A549 (cell line): ENCODE data around the gene RPL28. TPM values are rescaled to one million over a fixed set of nuclear protein-coding genes. Genes with fewer than 3 reads are reported as not detected.
"Not testable (repeated sequence)": the region's sequence is repeated elsewhere in the genome, so short reads cannot be mapped to it uniquely, and the experiment has no call there.

Experiments
- ATAC-seq, 2 experiments: fragments of 200-7000 bp in 1 of 2; fragments of >200 bp in 1 of 2; cut with Nextera tagmentation in 1 of 2; cut with Tn5 transposase in 1 of 2; 3 replicates each; pipeline versions ENCODE4 v1.8.0 to v1.9.1; 2018 to 2020; ENCODE audit warnings: mild to moderate bottlenecking in 1 of 2, moderate library complexity in 1 of 2
- CTCF ChIA-PET: fragments of 300-600 bp; sonication (Branson Sonifier 250); formaldehyde crosslinking; extraction: SDS; loops from one replicate; lab custom pipeline; 2021; ENCODE audit warnings: antibody characterized with exemption, inconsistent platforms; lab: Yijun Ruan, JAX
- POLR2A ChIA-PET: fragments of 350-600 bp; formaldehyde crosslinking; extraction: SDS; loops from one replicate; lab custom pipeline; 2021; ENCODE audit warnings: antibody characterized with exemption, inconsistent platforms; lab: Yijun Ruan, JAX
- DNase-seq, 2 experiments: peaks; one replicate each; pipeline versions ENCODE4 v3.0.0 to v3.0.0-alpha.2; 2011 to 2016; ENCODE audit warnings: low read depth in 1 of 2, low spot score in 1 of 2
- FAIRE-seq: peaks from 2 replicates; lab custom pipeline; 2011; peaks lifted over from hg19 to GRCh38; lab: Jason Lieb, UNC
- H3K27ac ChIP-seq, 2 experiments: fragments of >200 bp; sonication (Bioruptor Twin); formaldehyde crosslinking; 3 replicates each; pipeline ENCODE4 v1.5.1; 2016 to 2017
- H3K4me1 ChIP-seq: fragments of >200 bp; sonication (Bioruptor Twin); formaldehyde crosslinking; 3 replicates; pipeline ENCODE4 v1.6.1; 2016
- H3K4me2 ChIP-seq: fragments of >200 bp; sonication (Bioruptor Twin); formaldehyde crosslinking; 3 replicates; pipeline ENCODE4 v1.6.1; 2016
- H3K4me3 ChIP-seq: fragments of >200 bp; sonication (Bioruptor Twin); formaldehyde crosslinking; 3 replicates; pipeline ENCODE4 v1.5.1; 2016
- H3K9me3 ChIP-seq: fragments of >200 bp; sonication (Bioruptor Twin); formaldehyde crosslinking; 3 replicates; pipeline ENCODE4 v1.6.1; 2016
- BHLHE40 ChIP-seq: IDR thresholded peaks from 2 replicates; pipeline ENCODE4 v1.6.1; 2012; ENCODE audit warnings: low read depth, low read length, inconsistent platforms
- EHF ChIP-seq: fragments of 250-450 bp; sonication (Bioruptor Pico); IDR thresholded peaks from 2 replicates; pipeline ENCODE4 v1.5.0; 2020; ENCODE audit warnings: mild to moderate bottlenecking
- FOSL2 ChIP-seq, 2 experiments: fragments of 450-650 bp in 1 of 2; fragments of >200 bp in 1 of 2; sonication (Bioruptor Twin) in 1 of 2; formaldehyde crosslinking; IDR thresholded peaks; 2 replicates each; pipeline versions ENCODE4 v1.5.0 to v1.6.1; 2016 to 2020; ENCODE audit warnings: mild to moderate bottlenecking in 1 of 2, moderate library complexity in 1 of 2
- HDAC2 ChIP-seq: fragments of 200-600 bp; sonication (generic); IDR thresholded peaks from 2 replicates; pipeline ENCODE4 v1.6.1; 2016
- HES2 ChIP-seq: fragments of >200 bp; sonication (Bioruptor Twin); formaldehyde crosslinking; IDR thresholded peaks from 2 replicates; pipeline ENCODE4 v1.6.1; 2016
- JUN ChIP-seq, 2 experiments: fragments of >200 bp; sonication (Bioruptor Twin); formaldehyde crosslinking; IDR thresholded peaks; 2 replicates in 1 of 2; 3 replicates in 1 of 2; pipeline ENCODE4 v1.6.1; 2016 to 2017
- JUNB ChIP-seq: fragments of >200 bp; sonication (Bioruptor Twin); formaldehyde crosslinking; IDR thresholded peaks from 2 replicates; pipeline ENCODE4 v1.6.1; 2016
- KDM1A ChIP-seq: fragments of 200-600 bp; sonication (generic); IDR thresholded peaks from 2 replicates; pipeline ENCODE4 v1.6.1; 2016; ENCODE audit warnings: low read depth, mild to moderate bottlenecking
- MAFK ChIP-seq: fragments of 450-650 bp; IDR thresholded peaks from 2 replicates; pipeline ENCODE4 v1.6.1; 2014; ENCODE audit not compliant: partially characterized antibody
- MAX ChIP-seq: IDR thresholded peaks from 2 replicates; pipeline ENCODE4 v1.6.1; 2012
- PBX3 ChIP-seq: IDR thresholded peaks from 2 replicates; pipeline ENCODE4 v1.6.1; 2012
- PHF8 ChIP-seq: fragments of 200-600 bp; sonication (generic); IDR thresholded peaks from 2 replicates; pipeline ENCODE4 v1.6.1; 2016; ENCODE audit warnings: low read depth, mild to moderate bottlenecking, antibody characterized with exemption, moderate library complexity, borderline replicate concordance
- RARB ChIP-seq: fragments of 250-450 bp; sonication (Bioruptor Pico); IDR thresholded peaks from 2 replicates; pipeline ENCODE4 v1.8.0; 2021; ENCODE audit warnings: mild to moderate bottlenecking, moderate library complexity
- REST ChIP-seq: fragments of 200-600 bp; sonication (generic); IDR thresholded peaks from 2 replicates; pipeline ENCODE4 v1.6.1; 2016; ENCODE audit warnings: antibody characterized with exemption, mild to moderate bottlenecking, moderate library complexity
- SMC3 ChIP-seq: fragments of >200 bp; sonication (Bioruptor Twin); formaldehyde crosslinking; IDR thresholded peaks from 3 replicates; pipeline ENCODE4 v1.6.1; 2018; ENCODE audit warnings: inconsistent platforms
- TP53 ChIP-seq: fragments of 250-450 bp; sonication (Bioruptor Pico); IDR thresholded peaks from 2 replicates; pipeline ENCODE4 v1.5.0; 2021; ENCODE audit warnings: mild to moderate bottlenecking, moderate library complexity
- ZSCAN20 ChIP-seq: fragments of 250-450 bp; sonication (Bioruptor Pico); IDR thresholded peaks from 2 replicates; pipeline ENCODE4 v1.8.0; 2022; ENCODE audit warnings: mild to moderate bottlenecking, moderate library complexity
- WGBS: methylation state at CpG from one replicate; pipeline ENCODE4 v1.1.6; 2017; ENCODE audit errors: missing lambda C conversion rate; 5-methylcytosine and 5-hydroxymethylcytosine counted together
- polyA plus RNA-seq, 4 experiments: library from polyadenylated mRNA; depleted of rRNA in 3 of 4; stranded (reverse); fragments of >200 nt; fragmentation: RNase III in 1 of 4; extraction: RNeasy Plus Mini Kit Qiagen cat#74134 plus additional on column Dnase treatment in 1 of 4; gene quantifications; 2 replicates in 3 of 4; 3 replicates in 1 of 4; pipeline ENCODE4 v1.2.3, GENCODE V29; 2011 to 2017
- TF ChIP-seq, protein P1 (sequence below): fragments of 250-450 bp; sonication (Bioruptor Pico); IDR thresholded peaks from 2 replicates; pipeline ENCODE4 v1.5.0; 2020; ENCODE audit warnings: low read depth, mild to moderate bottlenecking, moderate library complexity
- TF ChIP-seq, protein P2 (sequence below): IDR thresholded peaks from 2 replicates; pipeline ENCODE4 v1.6.1; 2012; ENCODE audit warnings: low read depth, borderline replicate concordance

Gene RPL28
- polyA plus RNA-seq, 2 of the 4 experiments (the other 2 are of a cell fraction): 329 to 2,037 TPM

- TF ChIP-seq, protein P1, sequence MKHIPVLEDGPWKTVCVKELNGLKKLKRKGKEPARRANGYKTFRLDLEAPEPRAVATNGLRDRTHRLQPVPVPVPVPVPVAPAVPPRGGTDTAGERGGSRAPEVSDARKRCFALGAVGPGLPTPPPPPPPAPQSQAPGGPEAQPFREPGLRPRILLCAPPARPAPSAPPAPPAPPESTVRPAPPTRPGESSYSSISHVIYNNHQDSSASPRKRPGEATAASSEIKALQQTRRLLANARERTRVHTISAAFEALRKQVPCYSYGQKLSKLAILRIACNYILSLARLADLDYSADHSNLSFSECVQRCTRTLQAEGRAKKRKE (CRISPR knock-in tag): no peak
- TF ChIP-seq HES2: no peak
- TF ChIP-seq HDAC2: no peak
- TF ChIP-seq ZSCAN20 (CRISPR knock-in tag): no peak
- no peak for TF ChIP-seq SMC3
- no peak for TF ChIP-seq MAFK
- TF ChIP-seq KDM1A: no peak
- no peak for TF ChIP-seq RARB (CRISPR knock-in tag)
- H3K9me3 ChIP-seq: 0 out of 3 replicates have a peak, but pooled peaks cover 6% of the 10 kb centered on the region
- H3K4me2 ChIP-seq: peak overlapping the region; percentile 81
- H3K27ac ChIP-seq: peak overlapping the region in 1 of 2 experiments; percentile 97; a peak in 3 of 6 replicates
- DNase-seq: no peak
- WGBS: 86% methylated on average over 5 of the region's 5 CpGs
- ATAC-seq: no peak
- no peak for FAIRE-seq
- CTCF ChIA-PET: interaction anchor here (0.8 to 8.1 kb wide), 9 partner anchors 9 to 264 kb away, joined by 3 to 61 read pairs (median 6); no protein-coding TSS in a partner anchor
- POLR2A ChIA-PET: interaction anchor here (0.5 to 3.3 kb wide), 4 partner anchors 16 to 199 kb away, joined by 3 to 55 read pairs (median 21); partner anchors contain the start of genes RPL28 and TMEM238
- peaks cover 48% of the 10 kb centered on the region for H3K4me1 ChIP-seq
- H3K4me3 ChIP-seq: peak overlapping the region; percentile 98
Observed at GRCh38 chr19:55405638-55406037, 19.9 kb downstream of the RPL28 start.

DNA sequence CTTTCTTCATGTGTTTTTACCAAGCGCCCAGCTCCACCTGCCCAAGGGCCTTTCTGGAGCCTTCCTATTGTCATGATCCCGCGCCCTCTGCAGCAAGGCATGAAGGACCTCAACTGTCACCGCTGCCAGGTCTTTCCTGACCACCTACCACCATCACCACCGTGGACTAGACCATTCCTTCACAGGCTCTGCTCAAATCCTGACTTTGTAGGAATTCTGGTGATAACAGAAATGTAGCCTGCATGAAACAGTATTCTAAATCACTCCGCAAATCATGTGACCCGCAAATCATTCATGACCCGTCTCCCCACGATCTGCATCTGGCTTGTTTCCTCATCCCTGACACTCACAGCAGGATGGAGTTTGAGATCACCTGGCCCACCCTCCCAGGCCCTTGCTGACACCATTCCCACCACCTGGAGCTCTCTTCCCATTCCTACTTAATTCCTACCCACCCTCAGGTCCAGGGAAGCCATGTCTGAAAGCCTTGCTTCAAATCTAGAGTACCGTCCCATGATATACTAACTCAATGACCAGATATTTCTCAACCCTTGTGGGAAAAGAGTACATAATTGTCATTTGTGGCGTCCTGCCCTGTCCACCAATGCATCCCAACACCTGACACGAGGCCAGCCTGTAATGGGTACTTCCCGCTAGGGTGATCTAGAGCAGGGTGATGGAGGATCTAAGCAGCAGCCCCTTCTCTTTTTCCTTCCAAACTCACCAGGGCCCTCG, 20.5 kb downstream of the RPL28 start:
- Histone ChIP-seq H3K4me1 (peaks cover 48% of the 10 kb centered on the region), H3K9me3 (0 out of 3 replicates have a peak, but pooled peaks cover 6% of the 10 kb centered on the region), H3K27ac (peak overlapping the region; percentile 95 to 97), H3K4me2 (peak overlapping the region; percentile 81), H3K4me3 (peak overlapping the region; percentile 98)
- no peak for FAIRE-seq
- no peak for ATAC-seq
- ChIA-PET CTCF (interaction anchor here (0.8 to 8.1 kb wide), 7 partner anchors 9 to 265 kb away, joined by 3 to 61 read pairs (median 6); no protein-coding TSS in a partner anchor), POLR2A (interaction anchor here (0.5 to 3.3 kb wide), 9 partner anchors 18 to 1102 kb away, joined by 3 to 55 read pairs (median 6); partner anchors contain the start of genes RPL28, TMEM238 and ZNF784)
- TF ChIP-seq, protein P2, sequence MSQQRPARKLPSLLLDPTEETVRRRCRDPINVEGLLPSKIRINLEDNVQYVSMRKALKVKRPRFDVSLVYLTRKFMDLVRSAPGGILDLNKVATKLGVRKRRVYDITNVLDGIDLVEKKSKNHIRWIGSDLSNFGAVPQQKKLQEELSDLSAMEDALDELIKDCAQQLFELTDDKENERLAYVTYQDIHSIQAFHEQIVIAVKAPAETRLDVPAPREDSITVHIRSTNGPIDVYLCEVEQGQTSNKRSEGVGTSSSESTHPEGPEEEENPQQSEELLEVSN: no peak
- no peak for TF ChIP-seq BHLHE40
- peak in 1 of 2 experiments; percentile 42; a peak in 2 of 5 replicates for TF ChIP-seq JUN (IDR thresholded peaks at IDR 0.05)
- TF ChIP-seq HDAC2: no peak
- DNase-seq: no peak
- 50% methylated on average over 14 of the region's 14 CpGs for WGBS

- 2% methylated on average over 25 of the region's 35 CpGs for WGBS
- ChIA-PET POLR2A (interaction anchor here (0.5 to 3.3 kb wide), 45 partner anchors 9 to 1103 kb away, joined by 3 to 55 read pairs (median 5); partner anchors contain the start of genes DNAAF3, FIZ1, HSPBP1 and ISOC2), CTCF (interaction anchor here (1.1 to 8.1 kb wide), 4 partner anchors 11 to 266 kb away, joined by 3 to 61 read pairs (median 8); no protein-coding TSS in a partner anchor)
Observed at GRCh38 chr19:55406826-55407549, 21.3 kb downstream of the RPL28 start.

DNA sequence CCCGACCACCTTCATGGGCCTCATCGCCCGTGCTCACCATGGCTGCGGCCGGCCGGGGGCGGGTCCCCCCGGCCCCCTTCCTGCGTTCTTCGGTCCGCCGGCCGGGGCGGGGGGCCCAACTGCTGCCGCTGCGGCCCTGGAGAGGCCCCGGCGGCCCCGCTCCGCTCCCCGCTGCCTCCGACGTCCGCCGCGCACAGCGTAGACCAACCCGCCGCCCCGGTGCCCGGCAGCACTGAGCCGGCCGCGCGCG, 21.7 kb downstream of the RPL28 start, which contains the start of gene UBE2S:
Gene UBE2S, minus strand, starts transcription at position 239 of the 250 bp plus-strand sequence. Its CDS starts 199 bp downstream, at position 40.
- DNase-seq; TF ChIP-seq FOSL2 (IDR thresholded peaks at IDR 0.05): not testable (repeated sequence)
- ATAC-seq: peak; percentile 71 to 80
- TF ChIP-seq PHF8 (peak; percentile 99), EHF (CRISPR knock-in tag) (0 out of 2 replicates have a peak, but pooled peaks have one; percentile 51), PBX3 (peak; percentile 75; the same call in 1 of the 2 replicates), REST (0 out of 2 replicates have a peak, but pooled peaks have one; percentile 37), TP53 (CRISPR knock-in tag) (peak; percentile 95; the same call in 1 of the 2 replicates), FOSL2 (CRISPR knock-in tag; IDR thresholded peaks at IDR 0.05) (peak; percentile 24)

More at GRCh38 chr19:55406826-55407549, 21.3 kb downstream of the RPL28 start:
- no peak for DNase-seq
- TF ChIP-seq MAX (peak; percentile 26), JUNB (no peak; the same call in 1 of the 2 replicates)
- Histone ChIP-seq H3K4me1 (peaks cover 46% of the 10 kb centered on the region), H3K27ac (peak overlapping the region; percentile 95 to 97), H3K4me3 (peak overlapping the region; percentile 98), H3K4me2 (peak overlapping the region; percentile 81), H3K9me3 (0 out of 3 replicates have a peak, but pooled peaks cover 6% of the 10 kb centered on the region)
- no peak for FAIRE-seq
- ATAC-seq: peak; percentile 11 to 38; a peak in 5 of 6 replicates

More for the DNA sequence above, 21.7 kb downstream of the RPL28 start, which contains the start of gene UBE2S:
- no CpG with 5 or more reads among the region's 36 CpGs for WGBS
- CTCF ChIA-PET: interaction anchor here (1.1 to 8.1 kb wide), 4 partner anchors 11 to 266 kb away, joined by 3 to 61 read pairs (median 8); no protein-coding TSS in a partner anchor
- H3K4me2 ChIP-seq: peak within 1 kb of the TSS; percentile 81
- not testable (repeated sequence) for H3K9me3 ChIP-seq, FAIRE-seq
- POLR2A ChIA-PET: interaction anchor here (0.6 to 3.3 kb wide), 59 partner anchors 8 to 959 kb away, joined by 3 to 55 read pairs (median 5); partner anchors contain the start of genes BRSK1, DNAAF3, FIZ1 and GARIN5B
- peaks cover 41% of the 10 kb centered on the region for H3K4me1 ChIP-seq
- H3K27ac ChIP-seq: peak within 1 kb of the TSS; percentile 95 to 97
- H3K4me3 ChIP-seq: peak within 1 kb of the TSS; percentile 98
